GM12873 (cell line): Measurements from ENCODE around the gene AGO4.

Source experiments
- CTCF ChIP-seq: IDR thresholded peaks from 2 replicates; pipeline ENCODE4 v1.5.1; 2012; ENCODE audit warnings: low read depth, mild to moderate bottlenecking, moderate library complexity, low read length, control low read depth; ENCODE audit not compliant: insufficient read depth; ENCODE audit errors: missing control alignments

The AGO4 gene

GRCh38 chr1:35851132-35851869 is 43.5 kb downstream of the AGO4 start:
- TF ChIP-seq CTCF, result no peak

- TF ChIP-seq CTCF, result no peak
Observed at GRCh38 chr1:35852241-35852640, 44.4 kb downstream of the AGO4 start.

- TF ChIP-seq CTCF, result peak; percentile 9
Observed at GRCh38 chr1:35854989-35855700, 47.3 kb downstream of the AGO4 start.

GRCh38 chr1:35856964-35857363 is 49.1 kb downstream of the AGO4 start:
- TF ChIP-seq CTCF, result no peak

- peak; percentile 32 for TF ChIP-seq CTCF
Observed at GRCh38 chr1:35857830-35858229, 50.0 kb downstream of the AGO4 start.

GRCh38 chr1:35860696-35861095 is 52.9 kb downstream of the AGO4 start:
- TF ChIP-seq CTCF, result no peak

GRCh38 chr1:35863136-35863535 is 55.3 kb downstream of the AGO4 start:
- TF ChIP-seq CTCF, result no peak
